Body of pancreas (tissue), 4 donors: ENCODE data around the gene CYB5A. TPM values are rescaled to one million over a fixed set of nuclear protein-coding genes. Genes with fewer than 3 reads are reported as not detected.

ENCODE experiments used
- ATAC-seq: fragments of 150-250 bp; one replicate; pipeline ENCODE4 v1.9.1; 2016
- DNase-seq, 4 donors: peaks; one replicate each; pipeline ENCODE4 v3.0.0-alpha.2; 2019
- H3K27ac ChIP-seq, 4 donors: fragments of 200-600 bp; sonication (generic); 1 replicate in 3 of 4; 2 replicates in 1 of 4; pipeline versions ENCODE4 v1.5.1 to v1.6.1; 2016 to 2019; ENCODE audit warnings: mild to moderate bottlenecking in 1 of 4, mixed read lengths in 1 of 4, moderate library complexity in 1 of 4
- H3K27me3 ChIP-seq, 2 donors: fragments of 200-600 bp; sonication (generic); one replicate each; pipeline ENCODE4 v1.6.0; 2016; ENCODE audit warnings: mild to moderate bottlenecking in 1 of 2
- H3K36me3 ChIP-seq, 2 donors: fragments of 200-600 bp; sonication (generic); replicated peaks in 1 of 2; 2 replicates each; pipeline ENCODE4 v1.5.1; 2016; ENCODE audit warnings: low read depth in 2 of 2; ENCODE audit not compliant: insufficient read depth in 1 of 2
- H3K4me1 ChIP-seq: fragments of 200-600 bp; sonication (generic); one replicate; pipeline ENCODE4 v1.6.0; 2016
- H3K4me3 ChIP-seq, 2 donors: fragments of 200-600 bp; sonication (generic); 1 replicate in 1 of 2; 2 replicates in 1 of 2; pipeline ENCODE4 v1.5.1; 2016 to 2019
- H3K9me3 ChIP-seq, 3 donors: fragments of 200-600 bp; sonication (generic); 1 replicate in 2 of 3; 2 replicates in 1 of 3; pipeline ENCODE4 v1.5.1; 2016
- POLR2A ChIP-seq, 3 donors: fragments of 450-650 bp; IDR thresholded peaks; one replicate each; pipeline ENCODE4 v1.6.1; 2016; ENCODE audit warnings: antibody characterized with exemption in 3 of 3, mild to moderate bottlenecking in 2 of 3
- WGBS, 2 donors: methylation state at CpG; one replicate each; pipeline ENCODE4 v1.1.5; 2017; 5-methylcytosine and 5-hydroxymethylcytosine counted together
- intact Hi-C: fragments of 100-400 bp; cut with DNase I; formaldehyde crosslinking; loops from one replicate; pipeline ENCODE4 v1.15.1; 2023
- total RNA-seq, 2 donors: library from RNA; depleted of rRNA; stranded (reverse); fragments of >200 nt; gene quantifications; one replicate each; pipeline ENCODE4 v1.1.0, GENCODE V29; 2016
- TF ChIP-seq, protein P1 (sequence below), 7 experiments: fragments of 450-650 bp in 4 of 7; fragments of 200-600 bp in 3 of 7; sonication (generic) in 3 of 7; IDR thresholded peaks; one replicate each; pipeline ENCODE4 v1.5.1; 2016 to 2019; ENCODE audit warnings: antibody characterized with exemption in 7 of 7

Gene CYB5A
- total RNA-seq, 2 donors from 2014 or later = 209 to 264 TPM

GRCh38 chr18:74290794-74291471, 830 bp downstream of the CYB5A start:
- peak; percentile 65 for ATAC-seq
- intact Hi-C loops = no loop called here

DNA sequence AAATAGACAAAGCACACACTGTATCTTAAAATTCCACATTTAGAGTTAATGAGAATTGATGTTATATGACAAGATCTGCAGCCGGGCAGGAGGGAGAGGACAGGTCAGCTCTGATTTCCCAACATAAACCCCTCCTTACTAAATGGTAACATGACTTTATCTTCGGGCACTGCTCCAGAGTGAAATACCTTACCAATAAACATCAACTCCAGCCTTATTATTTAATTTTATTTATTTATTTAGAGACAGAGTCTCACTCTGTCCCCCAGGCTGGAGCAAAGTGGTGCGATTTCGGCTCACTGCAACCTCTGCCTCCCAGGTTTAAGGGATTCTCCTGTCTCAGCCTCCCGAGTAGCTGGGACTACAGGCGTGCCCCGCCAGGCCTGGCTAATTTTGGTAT, 1.7 kb downstream of the CYB5A start:
- Histone ChIP-seq H3K4me3 (peak overlapping the region in 1 of 2 donors; percentile 98), H3K9me3 (no peaks in the 10 kb centered on the region), H3K36me3 (no peaks in the 10 kb centered on the region), H3K27ac (peak overlapping the region; percentile 89 to 95 (median 92)), H3K27me3 (no peaks in the 10 kb centered on the region), H3K4me1 (peaks cover 59% of the 10 kb centered on the region)
- 29 to 31% methylated on average over 6 to 7 of the region's 7 CpGs for WGBS, 2 donors
- intact Hi-C loops = no loop called here
- DNase-seq = no peak
- no peak for ATAC-seq
- TF ChIP-seq POLR2A (IDR thresholded peaks at IDR 0.05) = no peak
- TF ChIP-seq, protein P1, sequence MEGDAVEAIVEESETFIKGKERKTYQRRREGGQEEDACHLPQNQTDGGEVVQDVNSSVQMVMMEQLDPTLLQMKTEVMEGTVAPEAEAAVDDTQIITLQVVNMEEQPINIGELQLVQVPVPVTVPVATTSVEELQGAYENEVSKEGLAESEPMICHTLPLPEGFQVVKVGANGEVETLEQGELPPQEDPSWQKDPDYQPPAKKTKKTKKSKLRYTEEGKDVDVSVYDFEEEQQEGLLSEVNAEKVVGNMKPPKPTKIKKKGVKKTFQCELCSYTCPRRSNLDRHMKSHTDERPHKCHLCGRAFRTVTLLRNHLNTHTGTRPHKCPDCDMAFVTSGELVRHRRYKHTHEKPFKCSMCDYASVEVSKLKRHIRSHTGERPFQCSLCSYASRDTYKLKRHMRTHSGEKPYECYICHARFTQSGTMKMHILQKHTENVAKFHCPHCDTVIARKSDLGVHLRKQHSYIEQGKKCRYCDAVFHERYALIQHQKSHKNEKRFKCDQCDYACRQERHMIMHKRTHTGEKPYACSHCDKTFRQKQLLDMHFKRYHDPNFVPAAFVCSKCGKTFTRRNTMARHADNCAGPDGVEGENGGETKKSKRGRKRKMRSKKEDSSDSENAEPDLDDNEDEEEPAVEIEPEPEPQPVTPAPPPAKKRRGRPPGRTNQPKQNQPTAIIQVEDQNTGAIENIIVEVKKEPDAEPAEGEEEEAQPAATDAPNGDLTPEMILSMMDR (IDR thresholded peaks at IDR 0.05) = no peak

More at GRCh38 chr18:74290794-74291471, 830 bp downstream of the CYB5A start:
- no peaks in the 10 kb centered on the region for H3K9me3 ChIP-seq
- TF ChIP-seq, protein P1 (IDR thresholded peaks at IDR 0.05) = peak; percentile 22 to 69 (median 53)
- peak in 2 of 3 donors; percentile 8 to 28 for TF ChIP-seq POLR2A (IDR thresholded peaks at IDR 0.05)
- DNase-seq = peak; percentile 78 to 91 (median 86)
- peaks cover 50% of the 10 kb centered on the region for H3K4me1 ChIP-seq
- peak overlapping the region; percentile 72 to 98 for H3K4me3 ChIP-seq
- no peaks in the 10 kb centered on the region for H3K27me3 ChIP-seq
- H3K27ac ChIP-seq = peak overlapping the region; percentile 89 to 95 (median 92)
- 6 to 13% methylated on average over 11 to 57 of the region's 57 CpGs for WGBS, 2 donors
- H3K36me3 ChIP-seq = no peaks in the 10 kb centered on the region

DNA sequence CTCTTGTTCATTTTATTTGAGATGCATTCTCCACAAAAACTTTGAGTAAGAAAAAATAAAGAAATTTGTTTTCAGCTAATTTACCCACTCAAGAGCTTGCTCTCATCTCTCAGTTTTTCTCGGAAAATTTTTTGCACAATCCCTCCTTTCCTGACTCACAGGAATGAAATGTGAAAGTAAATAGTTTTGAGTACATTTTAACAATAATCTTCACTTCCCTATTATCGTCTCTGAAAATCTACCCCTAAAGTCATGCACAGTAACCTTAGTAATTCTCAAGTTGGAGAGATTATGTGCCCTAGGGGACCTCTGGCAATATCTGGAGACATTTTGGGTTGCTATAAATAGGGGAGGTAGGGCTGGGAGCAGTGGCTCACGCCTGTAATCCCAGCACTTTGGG, 2.6 kb downstream of the CYB5A start:
- no peak for ATAC-seq
- Histone ChIP-seq H3K9me3 (no peaks in the 10 kb centered on the region), H3K27me3 (no peaks in the 10 kb centered on the region), H3K27ac (peak overlapping the region; percentile 74 to 95 (median 92)), H3K4me1 (peaks cover 68% of the 10 kb centered on the region), H3K36me3 (no peaks in the 10 kb centered on the region), H3K4me3 (no peak overlapping the region)
- no peak for DNase-seq
- WGBS, 2 donors = 17% methylated on average over 3 of the region's 3 CpGs
- intact Hi-C loops = no loop called here
- TF ChIP-seq POLR2A (IDR thresholded peaks at IDR 0.05) = no peak
- TF ChIP-seq, protein P1 (IDR thresholded peaks at IDR 0.05) = no peak

- peak overlapping the region; percentile 74 to 95 (median 92) for H3K27ac ChIP-seq
- H3K36me3 ChIP-seq = no peaks in the 10 kb centered on the region
- DNase-seq = peak in 2 of 4 donors; percentile 45 to 54
- H3K27me3 ChIP-seq = no peaks in the 10 kb centered on the region
- H3K4me3 ChIP-seq = no peak overlapping the region
- ATAC-seq = no peak
- no peaks in the 10 kb centered on the region for H3K9me3 ChIP-seq
- H3K4me1 ChIP-seq = peaks cover 72% of the 10 kb centered on the region
- intact Hi-C loops = no loop called here
- 22 to 25% methylated on average over 9 of the region's 9 CpGs for WGBS, 2 donors
- TF ChIP-seq, protein P1 (IDR thresholded peaks at IDR 0.05) = peak in 1 of 7 experiments; percentile 3
- TF ChIP-seq POLR2A (IDR thresholded peaks at IDR 0.05) = no peak
Measured at GRCh38 chr18:74288730-74289129, 3.0 kb downstream of the CYB5A start.

GRCh38 chr18:74288041-74288440, 3.7 kb downstream of the CYB5A start:
- Histone ChIP-seq H3K27ac (peak overlapping the region; percentile 74 to 95 (median 92)), H3K36me3 (no peaks in the 10 kb centered on the region), H3K4me1 (peaks cover 78% of the 10 kb centered on the region), H3K27me3 (no peaks in the 10 kb centered on the region), H3K4me3 (no peak overlapping the region), H3K9me3 (no peaks in the 10 kb centered on the region)
- DNase-seq (peak in 1 of 4 donors; percentile 44), ATAC-seq (no peak)
- TF ChIP-seq, protein P1 (IDR thresholded peaks at IDR 0.05) = no peak
- TF ChIP-seq POLR2A (IDR thresholded peaks at IDR 0.05) = no peak
- intact Hi-C loops = no loop called here
- WGBS, 2 donors = 15 to 21% methylated on average over 5 of the region's 5 CpGs
